Nephron progenitor cell (in vitro differentiated cells): ENCODE measurements around the gene PLA2G4A.

ENCODE experiments used
- DNase-seq: peaks from one replicate; pipeline ENCODE4 v3.0.0; 2021
- H3K27ac Mint-ChIP-seq: 2 replicates; pipeline ENCODE4 v1.8.0; 2021; ENCODE audit warnings: mild to moderate bottlenecking, moderate library complexity, mixed read lengths
- H3K27me3 Mint-ChIP-seq: 2 replicates; pipeline ENCODE4 v1.8.0; 2021; ENCODE audit warnings: mild to moderate bottlenecking, low read depth, mixed read lengths; ENCODE audit not compliant: poor library complexity
- H3K36me3 Mint-ChIP-seq: 2 replicates; pipeline ENCODE4 v1.8.0; 2021; ENCODE audit warnings: low read depth, mixed read lengths
- H3K4me1 Mint-ChIP-seq: 2 replicates; pipeline ENCODE4 v1.8.0; 2021; ENCODE audit warnings: mixed read lengths
- H3K4me3 Mint-ChIP-seq: 2 replicates; pipeline ENCODE4 v1.8.0; 2021; ENCODE audit warnings: mild to moderate bottlenecking, moderate library complexity, mixed read lengths
- H3K9me3 Mint-ChIP-seq: 2 replicates; pipeline ENCODE4 v1.8.0; 2021; ENCODE audit warnings: mild to moderate bottlenecking, moderate library complexity, mixed read lengths
- CTCF ChIP-seq: fragments of 200-600 bp; sonication (generic); IDR thresholded peaks from 2 replicates; pipeline ENCODE4 v1.5.0; 2021; ENCODE audit warnings: antibody characterized with exemption

Gene PLA2G4A

GRCh38 chr1:187032316-187032981 lies 203.7 kb downstream of the PLA2G4A start:
- peaks cover 15% of the 10 kb centered on the region for H3K9me3 Mint-ChIP-seq
- no peaks in the 10 kb centered on the region for H3K4me1 Mint-ChIP-seq
- DNase-seq = no peak
- H3K27me3 Mint-ChIP-seq = no peaks in the 10 kb centered on the region
- no peak for TF ChIP-seq CTCF
- H3K27ac Mint-ChIP-seq = no peak overlapping the region
- H3K36me3 Mint-ChIP-seq = no peaks in the 10 kb centered on the region
- H3K4me3 Mint-ChIP-seq = no peak overlapping the region

- no peak overlapping the region for H3K27ac Mint-ChIP-seq
- no peaks in the 10 kb centered on the region for H3K27me3 Mint-ChIP-seq
- DNase-seq = no peak
- peaks cover 15% of the 10 kb centered on the region for H3K9me3 Mint-ChIP-seq
- no peaks in the 10 kb centered on the region for H3K36me3 Mint-ChIP-seq
- H3K4me3 Mint-ChIP-seq = no peak overlapping the region
- H3K4me1 Mint-ChIP-seq = no peaks in the 10 kb centered on the region
- TF ChIP-seq CTCF = no peak
Measured at GRCh38 chr1:187032982-187033692, 204.4 kb downstream of the PLA2G4A start.

GRCh38 chr1:187033693-187034390 lies 205.1 kb downstream of the PLA2G4A start:
- DNase-seq = no peak
- Mint-ChIP-seq H3K9me3 (peaks cover 10% of the 10 kb centered on the region), H3K4me1 (no peaks in the 10 kb centered on the region), H3K36me3 (no peaks in the 10 kb centered on the region), H3K4me3 (no peak overlapping the region), H3K27me3 (no peaks in the 10 kb centered on the region), H3K27ac (no peak overlapping the region)
- TF ChIP-seq CTCF = no peak

- H3K9me3 Mint-ChIP-seq = peaks cover 5% of the 10 kb centered on the region
- no peak overlapping the region for H3K4me3 Mint-ChIP-seq
- H3K4me1 Mint-ChIP-seq = no peaks in the 10 kb centered on the region
- no peak for TF ChIP-seq CTCF
- no peak for DNase-seq
- no peak overlapping the region for H3K27ac Mint-ChIP-seq
- no peaks in the 10 kb centered on the region for H3K36me3 Mint-ChIP-seq
- H3K27me3 Mint-ChIP-seq = no peaks in the 10 kb centered on the region
Measured at GRCh38 chr1:187034501-187034900, 205.8 kb downstream of the PLA2G4A start.

- no peak for TF ChIP-seq CTCF
- H3K27me3 Mint-ChIP-seq = no peaks in the 10 kb centered on the region
- no peaks in the 10 kb centered on the region for H3K4me1 Mint-ChIP-seq
- H3K4me3 Mint-ChIP-seq = no peak overlapping the region
- H3K36me3 Mint-ChIP-seq = no peaks in the 10 kb centered on the region
- no peak for DNase-seq
- H3K9me3 Mint-ChIP-seq = no peaks in the 10 kb centered on the region
- no peak overlapping the region for H3K27ac Mint-ChIP-seq
Measured at GRCh38 chr1:187037973-187038553, 209.3 kb downstream of the PLA2G4A start.
